ENCODE measurements around the gene TRAK1.

TRAK1 gene

DNA sequence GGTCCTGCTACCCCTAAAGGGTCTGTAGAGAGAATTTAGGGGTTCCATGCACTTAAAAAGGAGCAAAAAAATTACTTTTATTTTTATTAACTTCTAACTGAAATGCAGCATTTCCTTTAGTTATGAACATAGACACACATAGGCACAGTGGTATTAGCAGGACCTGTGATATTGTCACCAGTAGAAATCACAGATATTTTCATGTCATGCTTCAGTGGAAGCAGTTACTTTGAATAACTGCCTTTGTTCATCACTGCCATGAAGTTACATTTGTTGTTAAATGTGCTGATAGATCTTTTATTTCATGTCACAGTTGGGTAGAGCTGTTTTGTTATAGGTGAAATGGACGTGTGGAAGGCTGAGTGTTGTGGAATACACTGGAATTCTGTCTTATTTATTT lies 37.4 kb downstream of the TRAK1 start:
- no peak for DNase-seq

DNA sequence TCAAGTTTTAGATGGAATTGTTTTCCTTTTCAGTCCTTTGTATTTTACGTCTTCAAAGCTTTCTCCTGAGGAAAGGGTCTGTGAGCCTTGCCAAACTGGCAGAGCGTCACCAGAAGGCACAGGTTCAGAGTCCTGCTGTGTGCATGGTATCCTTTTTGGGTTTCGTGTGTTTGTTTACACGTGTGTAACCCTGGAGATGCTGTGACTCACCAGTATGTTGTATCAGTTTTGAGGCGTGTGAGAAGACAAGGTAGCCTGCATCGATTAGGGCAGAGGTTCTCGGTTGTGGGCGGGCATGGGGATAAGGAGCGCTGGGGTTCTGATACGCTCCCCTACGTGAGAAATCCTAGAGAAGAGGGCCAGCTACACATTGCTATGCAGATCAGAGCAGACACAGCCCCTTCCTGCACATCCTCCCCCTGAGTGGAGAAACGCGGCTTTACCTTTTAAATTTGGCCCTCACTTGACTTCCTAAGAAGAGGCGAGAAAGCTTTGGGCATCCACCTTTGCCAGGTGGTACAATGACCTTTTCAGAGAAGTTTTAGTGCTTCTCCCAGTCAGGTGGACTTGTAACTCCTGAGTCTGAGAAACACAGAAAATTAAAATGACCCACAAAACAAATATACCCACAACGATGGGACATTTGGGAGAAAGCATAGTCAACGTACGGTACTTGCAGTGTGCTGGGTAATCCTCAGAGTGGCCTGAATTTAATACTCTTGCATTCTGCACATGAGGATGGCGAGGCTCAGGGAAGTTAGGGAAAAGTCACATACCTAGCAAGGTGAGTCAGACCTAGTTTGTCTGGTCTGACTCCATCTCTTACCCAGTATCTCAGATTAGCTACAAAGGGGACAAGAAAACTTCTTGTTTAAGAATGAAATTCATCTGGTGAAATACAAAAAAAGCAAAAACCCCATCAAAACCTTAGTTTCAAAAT lies 38.1 kb downstream of the TRAK1 start:
- no peak for DNase-seq

DNA sequence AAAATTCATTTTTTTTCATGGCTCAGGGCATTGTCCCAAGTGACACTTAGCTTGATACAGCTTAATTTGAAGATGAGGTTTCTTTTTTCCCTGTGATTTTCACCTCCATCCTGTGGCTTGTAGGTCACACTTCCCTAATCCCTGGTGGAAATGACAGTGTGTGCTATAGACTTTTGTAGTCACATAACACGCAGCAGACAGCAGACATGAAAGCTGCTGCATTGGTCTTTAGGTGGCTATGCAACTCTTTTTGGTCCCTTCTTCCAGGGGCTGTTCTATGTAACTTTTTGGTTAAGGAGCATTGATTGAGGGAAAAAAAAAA lies 38.8 kb downstream of the TRAK1 start:
- DNase-seq, result no peak

DNA sequence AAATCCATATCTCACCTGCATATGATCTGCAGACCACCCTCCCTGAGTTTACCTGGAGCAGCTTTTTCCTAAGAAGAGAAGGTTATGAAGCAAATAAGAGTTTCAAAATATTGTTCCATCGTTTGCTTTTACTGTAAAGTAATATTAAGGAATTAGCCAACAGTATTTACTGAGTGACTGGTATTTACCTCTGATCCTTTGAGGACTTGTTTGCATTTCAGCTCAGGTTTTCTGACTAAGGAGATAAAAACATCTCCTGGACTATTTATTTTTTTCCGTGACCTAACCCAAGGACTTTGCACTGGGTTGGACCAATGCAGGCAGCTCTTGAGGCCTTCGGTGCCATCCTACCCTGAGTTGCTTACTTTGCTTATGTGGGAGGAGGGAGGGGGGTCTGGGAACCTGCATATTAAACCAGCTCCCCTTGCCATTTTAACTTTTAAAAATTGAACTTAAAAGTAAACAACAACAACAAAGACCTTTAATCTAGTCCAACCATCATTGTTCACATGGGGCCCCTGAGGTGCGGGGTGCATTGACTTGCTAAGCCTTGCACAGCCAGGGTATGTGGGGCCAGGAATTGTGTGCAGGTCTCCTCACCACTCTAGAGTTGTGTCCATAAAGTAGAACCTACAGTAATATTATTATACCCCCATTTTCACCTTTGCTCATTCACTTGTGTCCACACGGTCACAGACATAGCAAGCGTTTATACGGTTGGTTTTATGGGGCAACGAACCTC lies 39.3 kb downstream of the TRAK1 start:
- DNase-seq, result no peak

DNA sequence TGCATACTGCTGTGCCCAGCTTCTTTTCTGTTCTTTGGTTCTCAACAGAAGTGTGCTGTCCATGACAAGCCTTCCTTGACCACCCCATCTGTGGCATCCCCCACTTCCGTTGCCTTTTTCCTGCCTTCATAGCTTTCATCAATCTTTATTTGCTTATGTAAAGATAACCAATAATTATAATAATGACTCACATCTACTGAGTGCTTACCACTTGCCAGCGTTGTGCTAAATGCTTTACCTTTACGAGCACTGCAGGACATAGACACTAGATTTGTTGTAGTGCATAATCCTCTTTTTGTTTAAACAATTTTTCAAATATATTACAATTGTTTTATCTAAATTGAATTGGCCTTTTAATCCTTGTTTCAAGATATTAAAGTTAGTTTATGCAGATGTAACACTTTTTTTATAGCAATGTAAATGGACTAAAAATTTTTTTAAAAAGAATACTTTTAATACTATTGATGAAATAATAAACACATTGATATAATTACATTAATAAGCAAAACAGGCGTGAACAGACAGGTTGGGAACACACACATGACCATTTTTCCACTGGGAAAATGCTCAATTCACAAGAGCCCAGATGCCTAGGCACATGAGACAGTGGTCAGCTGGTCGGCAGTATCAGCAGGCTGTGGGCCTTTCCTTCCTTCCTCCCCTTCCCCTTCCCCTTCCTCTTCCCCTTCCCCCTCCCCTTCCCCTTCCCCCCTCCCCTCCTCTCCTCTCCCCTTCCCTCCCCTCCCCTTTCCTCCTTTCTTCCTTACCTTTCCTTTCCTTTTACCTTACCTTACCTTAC lies 42.5 kb downstream of the TRAK1 start:
- DNase-seq, result no peak

DNA sequence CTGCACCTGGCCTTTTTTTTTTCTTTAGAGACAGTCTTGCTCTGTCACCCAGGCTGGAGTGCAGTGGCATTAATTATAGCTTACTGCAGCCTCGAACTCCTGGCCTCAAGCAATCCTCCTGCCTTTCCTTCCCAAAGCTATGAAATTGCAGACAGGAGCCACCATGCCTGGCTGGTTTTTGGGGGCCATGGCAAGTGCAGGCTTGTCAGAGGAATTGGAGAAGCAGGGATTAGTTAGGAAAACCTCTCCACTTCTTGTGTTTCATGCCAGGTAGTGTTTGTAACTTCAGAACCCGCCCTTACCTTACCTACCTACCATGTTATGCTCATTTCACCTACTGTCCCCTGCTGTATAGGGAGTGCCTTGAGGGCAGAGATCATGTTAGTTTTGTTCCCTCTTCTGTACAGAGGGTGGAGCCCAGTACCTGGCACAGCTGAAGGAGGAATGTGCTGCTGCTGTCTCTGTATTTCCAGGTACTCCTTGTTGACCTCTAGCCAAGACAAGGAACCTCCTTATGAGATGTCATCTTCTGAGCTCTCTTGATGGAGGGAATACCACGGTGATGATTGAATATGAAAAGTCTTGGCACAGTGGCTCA lies 43.8 kb downstream of the TRAK1 start:
- no peak for DNase-seq

DNA sequence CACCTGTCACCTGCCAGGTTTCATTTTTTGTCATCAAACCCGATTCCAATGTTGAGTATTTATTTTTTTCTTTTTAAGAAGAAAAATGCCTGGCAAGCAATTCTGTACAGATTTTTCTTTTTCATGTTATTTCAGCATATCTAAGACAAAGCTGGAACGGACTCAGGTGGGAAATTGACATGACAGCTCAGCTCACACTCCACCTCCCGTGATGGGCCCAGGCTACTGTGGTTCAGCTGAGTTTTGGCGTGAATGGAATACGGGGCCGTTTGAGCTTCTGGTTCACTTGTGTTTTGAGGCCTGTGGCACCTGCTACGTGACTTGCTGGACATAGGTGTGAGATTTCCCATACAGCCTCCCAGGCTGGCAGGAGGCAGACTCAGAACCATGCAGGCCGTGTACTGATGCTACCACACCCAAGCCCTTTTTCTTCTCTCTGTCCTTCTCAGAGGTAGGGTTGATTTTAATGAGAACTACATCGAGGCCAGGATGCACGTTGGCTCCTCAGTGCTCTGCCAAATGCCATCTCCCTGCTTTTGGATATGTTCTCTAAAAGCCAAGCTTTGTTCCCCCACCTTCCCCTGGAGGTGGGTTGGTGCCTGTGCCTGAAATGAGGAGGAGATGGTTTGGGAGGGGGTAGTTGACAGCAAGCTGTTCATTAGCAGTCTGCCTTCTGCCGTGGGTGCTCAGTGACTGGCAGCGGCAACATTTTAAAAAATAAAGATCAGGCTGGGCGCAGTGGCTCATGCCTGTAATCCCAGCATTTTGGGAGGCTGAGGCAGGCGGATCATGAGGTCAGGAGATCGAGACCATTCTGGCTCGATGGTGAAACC lies 48.7 kb downstream of the TRAK1 start:
- no peak for DNase-seq

DNA sequence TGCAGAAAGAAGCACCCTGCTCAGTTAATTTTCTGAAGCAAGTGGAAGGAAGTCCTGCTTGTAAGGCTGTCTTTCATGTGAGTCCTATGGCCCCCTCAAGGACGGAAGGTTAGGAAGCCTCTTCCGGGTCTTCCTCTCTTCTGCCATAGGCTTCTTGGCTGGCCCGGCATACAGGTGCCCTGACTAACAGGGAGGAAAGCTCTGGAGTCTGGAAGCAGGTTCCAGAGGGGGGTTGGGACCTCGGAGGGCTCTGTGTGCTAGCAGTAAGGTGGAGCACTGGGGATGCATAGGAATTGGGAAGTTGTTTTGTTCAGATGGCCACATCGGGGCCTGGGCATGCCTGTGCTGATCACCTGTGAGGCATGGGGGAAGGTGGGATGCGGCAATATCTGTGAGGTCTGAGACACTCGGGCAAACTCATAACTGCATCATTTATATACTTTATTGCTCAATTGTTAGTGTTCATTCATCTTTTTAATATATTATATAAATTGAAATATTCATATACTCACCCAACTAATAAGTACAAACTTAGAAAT lies 49.6 kb downstream of the TRAK1 start:
- DNase-seq, result no peak

DNA sequence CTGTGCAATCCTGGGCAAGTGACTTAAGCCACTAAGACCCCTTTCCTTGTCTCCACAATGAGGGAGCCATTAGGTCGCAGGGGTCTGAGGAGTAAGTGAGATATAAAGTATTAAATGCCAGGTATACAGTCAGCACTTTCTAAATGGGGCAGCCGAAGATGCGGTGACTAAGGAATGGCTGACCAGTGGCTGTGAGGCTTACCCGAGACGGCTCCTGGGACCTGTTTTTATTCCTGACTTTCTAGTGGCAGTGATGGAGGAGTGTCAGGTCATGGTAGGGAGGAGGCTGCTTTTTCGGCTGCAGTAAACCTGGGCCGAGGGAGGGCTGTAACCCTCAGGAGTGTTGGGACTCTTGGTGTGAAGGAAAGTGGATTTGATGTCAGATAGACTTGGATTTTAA lies 52.3 kb downstream of the TRAK1 start:
- no peak for DNase-seq

DNA sequence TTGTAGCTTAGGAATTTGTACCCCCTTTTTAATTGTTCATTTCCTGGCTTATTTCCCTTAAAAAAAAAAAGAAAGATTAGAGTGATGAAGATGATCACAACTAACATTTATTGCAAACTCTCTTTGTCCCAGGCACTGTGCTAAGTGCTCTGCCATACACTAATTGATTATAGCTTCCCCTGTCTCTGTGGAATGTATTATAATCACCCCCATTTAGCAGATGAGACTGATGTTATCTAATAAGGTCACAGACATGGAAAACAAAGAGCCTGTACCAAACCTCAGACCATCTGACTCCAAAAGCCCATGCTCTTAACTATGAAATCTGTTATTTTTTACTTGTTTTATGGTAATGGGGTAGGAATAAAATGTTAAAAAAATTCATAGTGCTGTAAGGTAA lies 53.1 kb downstream of the TRAK1 start:
- DNase-seq, result no peak

DNA sequence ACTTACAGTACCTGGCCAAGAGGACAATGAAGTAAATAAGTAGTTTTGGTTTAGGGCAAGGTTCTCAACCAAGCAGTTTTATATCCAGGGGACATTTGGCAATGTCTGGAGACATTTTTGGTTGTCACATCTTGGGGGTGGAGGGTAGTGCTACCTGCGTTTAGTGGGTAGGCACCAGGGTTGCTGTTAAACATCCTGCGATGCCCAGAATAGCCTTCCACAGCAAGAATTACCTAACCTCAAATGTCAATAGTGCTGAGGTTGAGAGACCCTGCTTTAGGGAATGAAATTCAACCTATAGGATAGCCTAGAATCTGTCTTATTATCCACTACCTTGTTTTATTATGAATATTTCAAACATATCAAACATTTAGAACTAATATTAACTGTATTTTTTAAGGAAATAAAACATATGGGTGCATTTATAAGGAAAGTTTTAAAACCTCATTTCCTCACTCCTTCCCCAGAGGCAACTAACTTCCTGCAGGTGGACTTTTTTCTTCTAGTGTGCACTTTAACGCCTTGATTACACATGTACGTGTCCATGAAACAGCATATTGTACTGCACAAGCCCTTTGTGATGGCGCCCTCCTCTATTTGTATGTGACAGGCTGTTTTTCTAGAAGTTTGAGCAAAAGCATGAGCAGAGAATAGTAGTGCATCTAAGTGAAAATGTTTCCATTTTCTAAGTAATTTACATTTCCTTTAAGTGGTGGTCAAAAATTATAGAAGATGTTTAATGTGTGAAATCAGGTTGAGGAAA lies 57.1 kb downstream of the TRAK1 start:
- DNase-seq, result no peak

DNA sequence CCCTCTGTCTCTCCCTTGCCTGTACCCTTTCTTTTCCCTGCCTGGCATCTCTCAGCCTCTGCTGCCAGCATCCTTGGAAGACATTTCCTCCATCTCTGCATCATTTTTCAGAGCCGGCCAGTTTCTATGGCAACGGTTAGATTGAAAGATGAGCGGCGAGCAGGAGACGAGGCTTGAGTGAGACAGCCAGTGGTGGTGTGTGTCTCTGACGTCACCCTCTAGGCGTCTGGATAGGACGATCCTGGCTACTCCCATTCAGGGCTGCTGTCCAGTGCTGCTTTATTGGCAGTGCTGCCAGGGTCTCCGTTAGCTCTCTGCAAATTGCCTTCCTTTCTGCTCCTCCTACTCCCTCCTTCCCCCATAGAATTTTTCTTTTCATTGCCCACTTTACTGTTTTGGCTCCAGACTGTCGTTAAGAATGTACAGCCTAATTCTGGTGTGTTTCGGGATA lies 57.9 kb downstream of the TRAK1 start:
- no peak for DNase-seq

DNA sequence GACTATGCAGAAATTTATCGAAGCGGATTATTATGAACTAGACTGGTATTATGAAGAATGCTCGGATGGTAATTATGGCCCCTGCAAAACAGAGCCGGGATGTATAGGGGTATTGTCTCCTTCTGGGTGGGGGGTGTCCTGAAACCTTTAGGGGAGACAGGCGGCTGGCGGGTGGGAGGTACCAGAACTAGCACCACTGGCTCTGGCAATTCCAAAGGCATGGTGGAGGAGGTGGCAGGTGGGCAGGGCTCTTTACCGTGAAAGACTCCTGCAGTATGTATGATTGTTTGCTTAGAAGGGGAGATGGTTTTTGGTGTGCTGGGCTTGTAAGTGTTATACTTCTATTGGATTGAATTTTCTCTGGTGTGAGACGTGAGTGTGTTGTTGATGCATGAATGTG lies 58.4 kb downstream of the TRAK1 start:
- no peak for DNase-seq

DNA sequence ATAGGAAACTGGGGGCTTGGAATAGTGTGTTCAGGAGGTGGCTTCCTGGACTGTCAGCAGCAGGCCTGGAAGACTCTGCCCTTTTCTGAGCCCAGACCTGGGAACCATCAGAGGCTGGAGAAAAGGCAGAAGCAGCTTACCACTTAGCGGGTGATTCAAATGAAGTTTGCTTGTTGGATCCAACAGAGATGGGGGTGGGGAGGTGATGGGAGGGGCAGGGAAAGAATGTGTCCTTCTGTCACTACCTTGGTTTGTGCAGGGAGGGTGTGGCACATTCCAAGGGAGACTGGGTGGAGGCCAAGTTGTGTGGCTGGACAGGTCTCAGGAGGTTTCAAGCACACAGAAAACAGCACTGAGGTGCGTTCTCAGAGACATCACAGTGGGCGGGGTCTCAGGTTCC lies 58.8 kb downstream of the TRAK1 start:
- DNase-seq, result no peak

DNA sequence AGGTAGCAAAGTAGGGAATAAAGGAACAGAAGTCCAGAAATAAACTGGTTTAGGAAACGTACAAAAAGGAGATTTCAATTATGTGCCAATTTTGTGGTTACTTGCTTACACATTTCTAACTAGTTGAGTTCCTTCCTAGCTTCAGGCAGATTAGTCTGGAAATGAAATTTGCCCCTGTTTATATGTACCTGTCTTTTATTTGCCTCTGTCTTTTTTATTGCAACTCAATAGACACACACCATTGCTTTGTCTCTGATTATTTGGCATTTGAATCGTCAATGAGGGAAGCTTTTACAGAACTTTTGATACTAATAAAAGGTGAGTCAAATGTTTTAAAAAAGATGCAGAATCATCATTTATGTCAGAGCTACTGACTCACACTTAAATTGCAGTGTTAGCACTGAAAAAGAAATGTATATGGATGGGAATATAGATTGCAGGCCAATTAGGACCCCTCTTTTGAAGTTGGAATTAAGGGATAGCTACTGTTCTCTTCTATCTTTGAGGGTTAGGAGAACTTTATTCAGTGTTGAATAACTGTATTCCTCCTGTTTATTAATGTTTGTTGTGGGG lies 60.5 kb downstream of the TRAK1 start:
- no peak for DNase-seq

DNA sequence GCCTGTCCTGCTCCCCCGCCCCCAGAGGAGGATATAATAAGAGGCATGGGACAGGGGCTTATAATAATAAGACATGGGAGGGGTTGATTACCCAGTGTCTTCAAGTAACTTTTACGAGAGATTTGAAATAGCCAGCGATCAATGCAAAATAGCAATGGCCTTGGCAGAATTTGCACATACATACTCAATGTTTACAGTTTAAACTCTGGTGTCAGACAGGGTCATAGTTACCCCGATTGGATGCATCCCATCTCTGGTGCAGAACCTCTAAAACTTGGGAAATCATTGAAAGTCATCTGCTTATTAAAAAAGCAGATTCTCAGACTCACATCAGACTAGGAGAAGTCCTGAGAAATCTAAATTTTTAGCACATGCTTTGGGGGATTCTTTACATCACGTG lies 61.0 kb downstream of the TRAK1 start:
- DNase-seq, result no peak

DNA sequence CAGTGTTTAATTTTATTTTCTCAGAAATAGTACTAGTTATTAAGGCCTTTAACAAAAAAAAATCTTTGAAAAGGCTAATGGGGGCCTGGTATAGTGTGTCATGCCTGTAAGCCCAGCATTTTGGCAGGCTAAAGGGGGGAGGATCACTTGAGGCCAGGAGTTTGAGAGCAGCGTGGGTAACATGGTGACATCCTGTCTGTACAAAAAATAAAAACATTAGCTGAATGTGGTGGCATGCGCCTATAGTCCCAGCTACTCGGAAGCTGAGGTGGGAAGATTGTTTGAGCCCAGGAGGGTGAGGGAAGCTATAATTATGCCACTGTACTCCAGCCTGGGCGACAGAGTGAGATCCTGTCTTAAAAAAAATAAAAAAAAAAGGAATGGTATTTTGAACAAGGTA lies 61.9 kb downstream of the TRAK1 start:
- no peak for DNase-seq

DNA sequence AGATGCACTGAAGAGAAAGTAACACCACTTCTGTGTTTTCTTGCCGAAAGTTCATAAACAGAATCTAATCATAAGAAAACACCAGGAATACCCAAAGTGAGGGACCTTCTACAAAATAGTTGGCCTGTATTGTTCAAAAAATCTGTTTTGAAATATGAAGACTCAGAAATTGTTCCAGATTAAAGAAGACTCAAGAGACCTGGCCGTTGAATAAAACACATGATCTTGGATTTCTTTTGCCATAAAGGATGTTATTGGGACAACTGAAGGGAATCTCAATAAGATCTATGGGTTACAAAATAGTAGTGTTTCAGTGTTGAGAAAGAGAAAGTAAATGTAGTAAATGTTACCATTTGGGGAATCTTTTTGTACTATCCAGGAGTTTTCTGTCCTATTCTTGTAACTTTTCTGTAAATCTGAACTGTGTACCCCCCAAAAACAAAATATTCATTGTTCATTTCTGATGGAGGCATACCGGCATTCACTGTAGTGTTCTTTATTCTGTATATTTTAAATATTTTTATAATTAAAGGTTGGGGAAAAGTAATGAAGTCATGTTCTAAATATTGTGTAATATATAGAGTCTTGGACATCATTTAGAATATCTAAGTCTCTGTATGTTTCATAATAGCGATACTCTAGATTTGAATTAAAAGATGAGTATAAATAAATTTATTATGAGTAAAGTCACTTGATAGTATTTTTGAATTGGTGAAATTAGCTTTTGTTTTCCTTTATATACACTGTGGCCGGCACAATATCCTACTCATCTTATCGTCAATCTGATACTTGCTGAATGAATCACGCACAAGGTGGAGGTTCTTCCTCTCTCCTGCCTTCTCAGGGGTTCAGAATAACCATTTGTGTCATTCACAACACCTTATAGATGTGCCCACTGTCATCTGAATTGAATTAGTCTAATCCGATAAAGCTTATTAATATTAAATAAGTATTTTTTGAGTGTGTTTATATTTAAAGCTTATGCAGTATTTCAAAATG lies 66.7 kb downstream of the TRAK1 start:
- no peak for DNase-seq

DNA sequence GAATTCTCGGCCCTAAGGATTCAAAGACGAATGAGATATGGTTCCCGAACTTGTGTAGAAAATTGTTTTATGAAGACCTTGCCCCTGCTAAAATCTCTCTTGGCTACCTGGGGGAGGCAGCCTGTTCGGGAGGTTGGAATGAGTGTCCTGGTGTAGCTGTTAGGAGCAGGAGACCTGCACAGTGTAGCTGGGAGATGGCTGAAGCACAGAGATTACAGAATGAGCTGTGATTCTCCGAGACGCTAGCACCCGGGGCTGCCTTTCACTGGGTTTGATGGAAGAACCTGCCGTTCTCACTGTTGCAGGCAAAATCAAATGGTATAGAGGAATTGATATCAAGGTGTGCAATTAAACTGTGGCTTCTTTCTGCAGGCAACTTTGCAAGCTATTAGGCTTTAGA lies 68.0 kb downstream of the TRAK1 start:
- no peak for DNase-seq

Measured in activated CD4-positive, alpha-beta T cell treated with anti-CD3 and anti-CD28 coated beads, Interleukin-2, amount 50 U/mL, for 4 hours (primary cell).